HepG2 (cell line): ENCODE measurements around the gene CDX2. TPM values are rescaled to one million over a fixed set of nuclear protein-coding genes. Genes with fewer than 3 reads are reported as not detected.
A peak's percentile ranks its signal among the peaks of the same experiment; 100 is the strongest.

Source experiments
- CREB1 ChIP-seq, 2 experiments: fragments of 450-650 bp in 1 of 2; IDR thresholded peaks; 2 replicates each; pipeline ENCODE4 v1.6.1; 2016 to 2017; ENCODE audit warnings: control low read depth in 1 of 2, mild to moderate bottlenecking in 1 of 2, missing compliant biosample characterization in 1 of 2, missing genetic modification characterization in 1 of 2
- DPF2 ChIP-seq: sonication (generic); formaldehyde crosslinking; IDR thresholded peaks from 2 replicates; pipeline ENCODE4 v1.4.0; 2020; ENCODE audit warnings: mild to moderate bottlenecking, low read depth, missing genetic modification reagents, borderline replicate concordance
- HNRNPK ChIP-seq: fragments of 200-400 bp; formaldehyde crosslinking; IDR thresholded peaks from 2 replicates; pipeline ENCODE4 v1.6.1; 2018; ENCODE audit warnings: low read length, low read depth, moderate library complexity, mild to moderate bottlenecking; ENCODE audit not compliant: poor library complexity, severe bottlenecking
- HNRNPLL ChIP-seq: fragments of 200-400 bp; formaldehyde crosslinking; IDR thresholded peaks from 2 replicates; pipeline ENCODE4 v1.6.1; 2017; ENCODE audit warnings: mild to moderate bottlenecking, low read depth, low read length; ENCODE audit not compliant: poor library complexity, severe bottlenecking
- JUNB ChIP-seq: sonication (generic); formaldehyde crosslinking; IDR thresholded peaks from 2 replicates; pipeline ENCODE4 v1.8.0; 2022; ENCODE audit warnings: missing genetic modification reagents, mild to moderate bottlenecking, borderline replicate concordance
- KDM6A ChIP-seq: IDR thresholded peaks from 2 replicates; pipeline ENCODE4 v1.6.1; 2016; ENCODE audit warnings: low read depth
- PCBP1 ChIP-seq: fragments of 200-400 bp; formaldehyde crosslinking; IDR thresholded peaks from 2 replicates; pipeline ENCODE4 v1.6.1; 2017; ENCODE audit warnings: mild to moderate bottlenecking, low read depth, low read length, borderline replicate concordance
- SRF ChIP-seq: IDR thresholded peaks from 2 replicates; pipeline ENCODE4 v1.6.1; 2011; ENCODE audit warnings: mild to moderate bottlenecking, low read depth, low read length, moderate library complexity
- ZBTB38 ChIP-seq: sonication (generic); formaldehyde crosslinking; IDR thresholded peaks from 2 replicates; pipeline ENCODE4 v1.5.1; 2020; ENCODE audit warnings: mild to moderate bottlenecking, missing genetic modification reagents
- ZNF343 ChIP-seq: sonication (generic); formaldehyde crosslinking; IDR thresholded peaks from 2 replicates; pipeline ENCODE4 v1.4.0; 2020; ENCODE audit warnings: mild to moderate bottlenecking, missing genetic modification reagents
- polyA plus RNA-seq, 8 experiments: library from polyadenylated mRNA; depleted of rRNA in 3 of 8; stranded (reverse) in 7 of 8; unstranded in 1 of 8; fragments of >200 nt; fragmentation: Illumina TruSeq in 4 of 8; extraction: Trizol in 4 of 8; gene quantifications; 2 replicates each; pipeline versions ENCODE4 v1.2.1 to v1.2.3, GENCODE V29; 2011 to 2016; ENCODE audit warnings: low read depth in 4 of 8, missing spikeins in 1 of 8, mixed read lengths in 1 of 8; ENCODE audit not compliant: insufficient read depth in 1 of 8
- total RNA-seq, 5 experiments: library from RNA; depleted of rRNA; stranded (reverse); fragments of >200 nt; fragmentation: Illumina TruSeq; extraction: Trizol; gene quantifications; 2 replicates each; pipeline ENCODE4 v1.2.3, GENCODE V29; 2016; ENCODE audit warnings: low read depth in 1 of 5
- TF ChIP-seq, protein P1 (sequence below), 2 experiments: fragments of 450-650 bp in 1 of 2; sonication (generic) in 1 of 2; formaldehyde crosslinking in 1 of 2; IDR thresholded peaks; 2 replicates each; pipeline versions ENCODE4 v1.6.1 to v1.8.0; 2016 to 2022; ENCODE audit warnings: antibody characterized with exemption in 1 of 2, mild to moderate bottlenecking in 1 of 2, missing genetic modification reagents in 1 of 2
- TF ChIP-seq, protein P2 (sequence below): sonication (generic); formaldehyde crosslinking; IDR thresholded peaks from 2 replicates; pipeline ENCODE4 v1.9.0; 2021; ENCODE audit warnings: missing genetic modification reagents, borderline replicate concordance
- TF ChIP-seq, protein P3 (sequence below): fragments of 450-650 bp; IDR thresholded peaks from 2 replicates; pipeline ENCODE4 v1.6.1; 2017
- TF ChIP-seq, protein P4 (sequence below): sonication (generic); formaldehyde crosslinking; IDR thresholded peaks from 2 replicates; pipeline ENCODE4 v1.5.1; 2020; ENCODE audit warnings: mild to moderate bottlenecking, missing genetic modification reagents, borderline replicate concordance

The CDX2 gene
- total and polyA plus RNA-seq, 2 of the 13 experiments (the other 11 are each of a cell fraction or from before 2014, with no cell fraction given), result 0.04 TPM; not detected in 1

DNA sequence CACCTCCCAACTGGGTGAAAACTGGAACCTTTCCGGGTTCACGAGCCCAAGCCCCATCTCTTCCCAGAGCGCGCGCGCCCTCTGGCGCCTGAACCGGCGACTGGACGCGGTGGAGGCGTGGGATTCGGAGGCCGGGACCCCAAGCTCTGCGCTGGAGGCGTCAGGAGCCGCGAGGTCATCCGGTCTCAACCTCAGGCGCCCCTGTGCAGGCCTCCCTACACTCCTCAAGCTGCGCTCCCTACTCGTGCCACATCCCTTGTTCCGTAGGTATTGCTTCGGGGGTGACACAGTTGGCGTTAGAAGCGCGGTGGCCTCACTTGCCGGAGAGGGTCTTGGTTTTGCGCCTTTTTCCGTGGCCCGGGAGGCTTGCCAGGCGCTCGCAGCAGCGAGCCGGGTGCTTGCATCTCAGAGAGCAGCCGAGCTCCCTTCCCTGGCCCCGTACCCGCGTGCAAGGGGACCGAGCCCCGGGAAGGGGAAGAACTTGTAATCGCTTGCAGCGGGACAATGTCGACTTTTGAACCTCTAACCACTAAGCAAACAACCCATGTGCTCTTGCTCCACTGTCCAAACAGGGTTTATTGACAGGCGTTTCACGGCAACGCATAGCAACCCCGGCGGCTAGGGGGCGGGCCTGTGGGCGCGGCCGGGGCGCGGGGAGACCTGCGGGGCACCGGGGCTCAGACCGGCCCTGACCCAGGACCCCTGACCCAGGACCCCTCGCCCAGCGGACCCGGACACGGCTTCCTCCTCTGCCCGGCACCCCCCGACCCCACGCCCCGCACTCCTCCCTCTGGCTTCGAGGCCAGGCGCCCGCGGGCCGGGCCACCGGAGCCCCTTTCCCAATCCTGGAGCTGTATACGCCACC, 8.5 kb downstream of the CDX2 start (continued):
- TF ChIP-seq, protein P1, sequence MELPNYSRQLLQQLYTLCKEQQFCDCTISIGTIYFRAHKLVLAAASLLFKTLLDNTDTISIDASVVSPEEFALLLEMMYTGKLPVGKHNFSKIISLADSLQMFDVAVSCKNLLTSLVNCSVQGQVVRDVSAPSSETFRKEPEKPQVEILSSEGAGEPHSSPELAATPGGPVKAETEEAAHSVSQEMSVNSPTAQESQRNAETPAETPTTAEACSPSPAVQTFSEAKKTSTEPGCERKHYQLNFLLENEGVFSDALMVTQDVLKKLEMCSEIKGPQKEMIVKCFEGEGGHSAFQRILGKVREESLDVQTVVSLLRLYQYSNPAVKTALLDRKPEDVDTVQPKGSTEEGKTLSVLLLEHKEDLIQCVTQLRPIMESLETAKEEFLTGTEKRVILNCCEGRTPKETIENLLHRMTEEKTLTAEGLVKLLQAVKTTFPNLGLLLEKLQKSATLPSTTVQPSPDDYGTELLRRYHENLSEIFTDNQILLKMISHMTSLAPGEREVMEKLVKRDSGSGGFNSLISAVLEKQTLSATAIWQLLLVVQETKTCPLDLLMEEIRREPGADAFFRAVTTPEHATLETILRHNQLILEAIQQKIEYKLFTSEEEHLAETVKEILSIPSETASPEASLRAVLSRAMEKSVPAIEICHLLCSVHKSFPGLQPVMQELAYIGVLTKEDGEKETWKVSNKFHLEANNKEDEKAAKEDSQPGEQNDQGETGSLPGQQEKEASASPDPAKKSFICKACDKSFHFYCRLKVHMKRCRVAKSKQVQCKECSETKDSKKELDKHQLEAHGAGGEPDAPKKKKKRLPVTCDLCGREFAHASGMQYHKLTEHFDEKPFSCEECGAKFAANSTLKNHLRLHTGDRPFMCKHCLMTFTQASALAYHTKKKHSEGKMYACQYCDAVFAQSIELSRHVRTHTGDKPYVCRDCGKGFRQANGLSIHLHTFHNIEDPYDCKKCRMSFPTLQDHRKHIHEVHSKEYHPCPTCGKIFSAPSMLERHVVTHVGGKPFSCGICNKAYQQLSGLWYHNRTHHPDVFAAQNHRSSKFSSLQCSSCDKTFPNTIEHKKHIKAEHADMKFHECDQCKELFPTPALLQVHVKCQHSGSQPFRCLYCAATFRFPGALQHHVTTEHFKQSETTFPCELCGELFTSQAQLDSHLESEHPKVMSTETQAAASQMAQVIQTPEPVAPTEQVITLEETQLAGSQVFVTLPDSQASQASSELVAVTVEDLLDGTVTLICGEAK (IDR thresholded peaks at IDR 0.05), result no peak
- TF ChIP-seq, protein P1 (CRISPR knock-in tag; IDR thresholded peaks at IDR 0.05), result peak; percentile 74; the same call in 1 of the 2 replicates
- TF ChIP-seq PCBP1 (peak; percentile 80), ZNF343 (CRISPR knock-in tag) (0 out of 2 replicates have a peak, but pooled peaks have one; percentile 35), KDM6A (CRISPR knock-in tag) (peak; percentile 86), ZBTB38 (CRISPR knock-in tag) (peak; percentile 75; the same call in 1 of the 2 replicates), HNRNPLL (peak; percentile 96), SRF (no peak), JUNB (no peak), DPF2 (CRISPR knock-in tag) (peak; percentile 91), CREB1 (IDR thresholded peaks at IDR 0.05) (no peak), CREB1 (CRISPR knock-in tag; IDR thresholded peaks at IDR 0.05) (no peak), HNRNPK (no peak)
- TF ChIP-seq, protein P2, sequence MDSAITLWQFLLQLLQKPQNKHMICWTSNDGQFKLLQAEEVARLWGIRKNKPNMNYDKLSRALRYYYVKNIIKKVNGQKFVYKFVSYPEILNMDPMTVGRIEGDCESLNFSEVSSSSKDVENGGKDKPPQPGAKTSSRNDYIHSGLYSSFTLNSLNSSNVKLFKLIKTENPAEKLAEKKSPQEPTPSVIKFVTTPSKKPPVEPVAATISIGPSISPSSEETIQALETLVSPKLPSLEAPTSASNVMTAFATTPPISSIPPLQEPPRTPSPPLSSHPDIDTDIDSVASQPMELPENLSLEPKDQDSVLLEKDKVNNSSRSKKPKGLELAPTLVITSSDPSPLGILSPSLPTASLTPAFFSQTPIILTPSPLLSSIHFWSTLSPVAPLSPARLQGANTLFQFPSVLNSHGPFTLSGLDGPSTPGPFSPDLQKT, result no peak
- TF ChIP-seq, protein P3, sequence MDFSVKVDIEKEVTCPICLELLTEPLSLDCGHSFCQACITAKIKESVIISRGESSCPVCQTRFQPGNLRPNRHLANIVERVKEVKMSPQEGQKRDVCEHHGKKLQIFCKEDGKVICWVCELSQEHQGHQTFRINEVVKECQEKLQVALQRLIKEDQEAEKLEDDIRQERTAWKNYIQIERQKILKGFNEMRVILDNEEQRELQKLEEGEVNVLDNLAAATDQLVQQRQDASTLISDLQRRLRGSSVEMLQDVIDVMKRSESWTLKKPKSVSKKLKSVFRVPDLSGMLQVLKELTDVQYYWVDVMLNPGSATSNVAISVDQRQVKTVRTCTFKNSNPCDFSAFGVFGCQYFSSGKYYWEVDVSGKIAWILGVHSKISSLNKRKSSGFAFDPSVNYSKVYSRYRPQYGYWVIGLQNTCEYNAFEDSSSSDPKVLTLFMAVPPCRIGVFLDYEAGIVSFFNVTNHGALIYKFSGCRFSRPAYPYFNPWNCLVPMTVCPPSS, result no peak
- TF ChIP-seq, protein P4, sequence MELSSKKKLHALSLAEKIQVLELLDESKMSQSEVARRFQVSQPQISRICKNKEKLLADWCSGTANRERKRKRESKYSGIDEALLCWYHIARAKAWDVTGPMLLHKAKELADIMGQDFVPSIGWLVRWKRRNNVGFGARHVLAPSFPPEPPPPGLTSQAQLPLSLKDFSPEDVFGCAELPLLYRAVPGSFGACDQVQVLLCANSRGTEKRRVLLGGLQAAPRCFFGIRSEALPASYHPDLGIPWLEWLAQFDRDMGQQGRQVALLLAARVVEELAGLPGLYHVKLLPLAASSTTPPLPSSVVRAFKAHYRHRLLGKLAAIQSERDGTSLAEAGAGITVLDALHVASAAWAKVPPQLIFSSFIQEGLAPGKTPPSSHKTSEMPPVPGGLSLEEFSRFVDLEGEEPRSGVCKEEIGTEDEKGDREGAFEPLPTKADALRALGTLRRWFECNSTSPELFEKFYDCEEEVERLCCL (CRISPR knock-in tag), result 0 out of 2 replicates have a peak, but pooled peaks have one; percentile 69
